Inflammatory macrophage treated with lipopolysaccharide for 4 hours (primary cell): Measurements from ENCODE around the gene TSSK6.
"Not testable (repeated sequence)": the region's sequence is repeated elsewhere in the genome, so short reads cannot be mapped to it uniquely, and the experiment has no call there.

ENCODE experiments used
- DNase-seq: peaks from one replicate; pipeline ENCODE4 v3.0.0-alpha.2; 2020

Gene TSSK6

DNA sequence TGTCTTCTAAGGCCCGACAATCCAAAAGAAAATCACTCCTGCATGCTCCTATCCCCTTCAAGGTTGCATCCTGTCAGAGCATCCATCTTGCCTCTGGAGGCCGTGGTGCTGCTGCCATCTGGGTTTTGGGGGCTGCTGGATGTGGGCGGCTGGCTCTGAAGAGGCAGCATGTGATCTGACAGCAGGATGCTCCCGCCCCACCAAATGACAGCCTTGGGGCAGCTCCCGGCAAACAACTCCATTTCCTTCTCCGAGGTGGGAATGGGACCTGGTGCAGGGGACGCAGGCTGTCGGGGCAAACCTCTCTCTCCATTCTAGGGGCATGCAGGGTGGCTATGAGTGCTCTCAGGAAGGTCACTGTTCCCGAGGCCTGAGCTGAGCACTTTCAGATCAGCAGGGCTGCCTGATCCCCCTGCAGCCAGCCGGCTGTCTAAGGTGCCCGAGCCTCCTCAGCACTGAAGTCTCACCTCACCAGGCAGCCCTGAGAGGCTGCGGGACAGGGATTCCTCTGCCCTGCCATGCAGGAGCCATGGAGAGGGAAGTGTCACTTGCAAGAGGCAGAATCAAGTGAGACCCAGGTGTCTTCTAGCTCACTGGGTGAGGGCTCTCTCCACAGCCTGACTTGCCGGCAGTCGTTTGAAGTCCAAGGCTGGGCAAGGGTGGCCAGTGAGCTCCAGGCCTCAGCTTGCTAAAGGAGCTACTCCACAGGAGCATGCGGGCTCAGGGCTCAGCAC lies 28.8 kb downstream of the TSSK6 start:
- DNase-seq, result no peak

DNA sequence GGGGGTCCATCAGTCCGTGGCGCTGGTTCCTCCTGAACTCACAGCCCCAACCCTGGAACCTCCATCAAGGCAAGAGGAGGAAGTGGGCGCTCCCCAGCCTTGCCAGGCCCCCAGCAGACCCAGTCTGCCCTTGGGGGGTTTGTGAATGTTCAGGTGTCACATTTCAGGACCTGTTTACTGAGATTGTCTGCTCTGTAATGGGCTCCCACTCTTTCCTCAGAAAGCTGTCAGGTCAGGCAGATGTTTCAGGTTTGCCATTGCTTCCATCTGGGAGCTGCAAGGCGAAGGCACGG lies 29.4 kb downstream of the TSSK6 start:
- DNase-seq, result no peak

DNA sequence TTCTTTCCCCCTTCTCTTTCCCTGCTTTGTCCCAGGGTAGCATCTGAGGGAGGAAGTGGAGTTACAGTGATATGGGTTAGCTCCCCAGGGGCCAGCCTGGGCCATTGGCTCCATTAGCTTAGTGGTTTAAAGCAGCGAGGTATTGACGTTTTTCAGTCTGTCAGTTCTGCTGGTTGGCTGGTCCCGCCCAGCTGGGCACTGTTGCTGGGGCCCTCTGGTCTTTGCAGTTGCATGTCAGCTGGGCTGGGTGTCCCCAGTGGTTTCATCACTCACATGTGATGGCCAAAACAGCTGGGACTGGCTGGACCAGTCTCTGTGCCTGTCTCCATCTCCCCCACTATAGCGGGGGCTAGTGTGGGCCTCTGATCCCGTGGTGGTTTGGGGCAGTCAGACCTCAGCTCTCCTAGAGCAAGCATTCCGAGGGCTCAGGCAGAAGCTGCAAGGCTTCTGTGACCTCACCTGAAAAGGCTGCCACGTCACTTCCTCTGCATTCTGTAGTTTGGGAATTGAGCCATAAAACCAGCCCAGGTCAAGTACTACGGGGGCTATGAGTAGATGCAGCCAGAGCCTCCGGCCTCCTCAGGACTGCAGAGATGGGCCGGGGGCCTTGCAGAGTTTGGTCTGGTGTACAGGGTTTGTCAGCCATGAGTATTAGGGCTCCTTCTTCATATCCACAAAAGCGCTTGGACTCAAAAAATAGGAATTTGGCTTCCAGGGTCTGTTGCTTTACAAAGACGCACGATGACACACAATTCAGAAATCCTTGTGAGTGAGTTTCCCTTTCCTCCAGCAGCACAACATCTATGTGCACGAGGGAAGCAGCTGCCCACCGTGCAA lies 30.0 kb downstream of the TSSK6 start:
- no peak for DNase-seq

DNA sequence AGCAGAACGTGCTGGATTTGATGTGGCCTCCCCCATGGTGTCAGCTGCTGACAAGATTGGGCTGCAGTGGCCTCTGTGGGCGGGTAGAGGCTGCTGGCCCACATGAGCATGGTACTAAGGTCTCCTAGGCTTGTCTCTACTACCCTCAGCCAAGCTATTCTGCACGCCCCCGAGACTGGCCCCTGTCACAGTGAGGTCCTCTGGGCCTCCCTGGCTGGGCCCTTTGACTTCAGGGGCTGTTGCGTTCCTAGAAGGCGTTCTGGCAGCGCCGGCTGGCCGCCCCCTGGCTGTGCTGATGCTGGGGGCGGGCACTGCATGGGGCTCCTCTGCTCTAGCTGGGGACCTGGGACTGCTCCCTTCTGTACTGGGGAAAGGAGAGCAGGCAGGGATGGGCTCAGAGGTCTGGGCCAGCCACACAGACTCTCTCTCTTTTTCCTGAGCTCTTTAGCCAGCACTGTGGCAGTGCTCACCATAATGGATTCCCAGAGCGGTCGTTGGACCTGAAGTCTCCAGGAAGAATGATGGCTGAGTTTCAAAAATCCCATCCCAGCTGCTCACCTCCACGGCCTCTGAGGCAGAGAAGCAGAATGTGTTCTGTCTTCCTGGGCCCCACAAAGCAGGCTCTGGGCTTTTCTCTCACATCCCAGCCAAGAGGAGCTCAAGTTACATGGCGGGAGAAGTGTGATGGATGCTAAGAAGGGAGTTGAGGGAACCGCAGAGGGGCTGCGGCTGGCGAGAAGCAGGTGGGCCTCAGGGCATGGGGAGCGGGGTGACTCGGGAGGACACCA lies 32.3 kb downstream of the TSSK6 start:
- no peak for DNase-seq

GRCh38 chr19:19480688-19481087 lies 34.7 kb downstream of the TSSK6 start:
- no peak for DNase-seq

- DNase-seq, result no peak
These were observed 37.5 kb downstream of the TSSK6 start for GRCh38 chr19:19477705-19478383.

GRCh38 chr19:19475849-19476828 lies 39.2 kb downstream of the TSSK6 start:
- DNase-seq, result peak; percentile 30

GRCh38 chr19:19475015-19475765 lies 40.2 kb downstream of the TSSK6 start:
- no peak for DNase-seq

DNA sequence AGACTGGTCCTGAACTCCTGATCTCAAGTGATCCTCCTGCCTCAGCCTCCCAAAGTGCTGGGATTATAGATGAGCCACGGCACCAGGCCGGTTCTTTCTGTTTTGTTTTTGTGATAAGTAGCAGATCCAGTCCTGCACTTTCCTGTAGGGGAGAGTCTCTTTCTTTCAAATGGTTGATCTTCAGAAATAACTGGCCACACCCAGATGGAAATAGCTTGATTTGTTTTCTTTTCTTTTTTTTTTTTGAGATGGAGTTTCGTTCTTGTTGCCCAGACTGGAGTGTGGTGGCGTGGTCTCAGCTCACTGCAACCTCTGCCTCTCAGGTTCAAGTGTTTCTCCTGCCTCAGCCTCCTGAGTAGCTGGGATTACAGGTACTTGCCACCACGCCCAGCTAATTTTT lies 43.2 kb downstream of the TSSK6 start:
- DNase-seq, result not testable (repeated sequence)

GRCh38 chr19:19471682-19472081 lies 43.7 kb downstream of the TSSK6 start:
- no peak for DNase-seq

DNA sequence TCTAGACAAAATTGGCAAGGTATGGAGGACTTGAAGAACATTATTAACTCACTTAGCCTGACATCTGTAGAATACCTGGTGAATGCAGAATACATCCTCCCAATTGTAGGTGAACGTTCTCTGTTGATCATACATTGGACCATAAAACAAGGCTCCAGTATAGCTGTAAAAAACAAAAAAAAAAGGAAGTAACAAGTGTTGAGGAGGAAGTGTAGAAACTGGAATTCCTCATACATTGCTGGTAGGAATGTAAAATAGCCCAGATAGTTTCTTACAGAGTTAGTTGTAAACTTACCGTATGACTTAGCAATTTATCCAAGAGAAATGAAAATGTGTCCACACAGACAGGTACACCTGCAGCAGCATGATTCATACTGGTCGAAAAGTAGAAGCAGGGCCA lies 44.8 kb downstream of the TSSK6 start:
- DNase-seq, result peak; percentile 55

DNA sequence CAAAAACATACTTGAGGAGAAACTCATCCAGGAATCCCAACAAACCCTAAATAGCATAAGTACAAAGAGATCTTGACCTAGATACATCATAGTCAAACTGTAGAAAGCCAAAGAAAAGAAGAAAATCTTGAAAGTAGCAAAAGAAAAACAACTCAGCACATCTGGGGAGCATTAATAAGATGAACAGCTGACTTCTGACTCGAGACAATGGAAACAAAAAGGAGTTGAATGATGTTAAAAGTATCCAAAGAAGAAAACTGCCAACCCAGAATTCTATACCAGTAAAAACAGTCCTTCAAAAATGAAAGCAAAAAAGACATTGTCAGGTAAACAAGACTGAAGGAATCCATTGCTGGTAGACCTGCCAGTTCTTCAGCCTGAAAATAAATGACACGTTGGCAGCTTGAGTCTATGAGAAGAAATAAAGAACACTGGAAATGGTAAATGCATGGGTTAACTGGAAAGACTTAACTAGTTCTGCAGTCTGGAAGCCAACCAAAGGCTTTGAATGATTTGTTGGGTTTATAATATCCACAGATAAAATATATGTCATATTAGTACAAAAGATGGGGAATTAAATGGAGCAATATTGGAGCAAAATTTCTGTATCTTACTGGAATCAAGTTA lies 46.8 kb downstream of the TSSK6 start:
- no peak for DNase-seq

GRCh38 chr19:19466201-19466600 lies 49.1 kb downstream of the TSSK6 start:
- DNase-seq, result no peak

DNA sequence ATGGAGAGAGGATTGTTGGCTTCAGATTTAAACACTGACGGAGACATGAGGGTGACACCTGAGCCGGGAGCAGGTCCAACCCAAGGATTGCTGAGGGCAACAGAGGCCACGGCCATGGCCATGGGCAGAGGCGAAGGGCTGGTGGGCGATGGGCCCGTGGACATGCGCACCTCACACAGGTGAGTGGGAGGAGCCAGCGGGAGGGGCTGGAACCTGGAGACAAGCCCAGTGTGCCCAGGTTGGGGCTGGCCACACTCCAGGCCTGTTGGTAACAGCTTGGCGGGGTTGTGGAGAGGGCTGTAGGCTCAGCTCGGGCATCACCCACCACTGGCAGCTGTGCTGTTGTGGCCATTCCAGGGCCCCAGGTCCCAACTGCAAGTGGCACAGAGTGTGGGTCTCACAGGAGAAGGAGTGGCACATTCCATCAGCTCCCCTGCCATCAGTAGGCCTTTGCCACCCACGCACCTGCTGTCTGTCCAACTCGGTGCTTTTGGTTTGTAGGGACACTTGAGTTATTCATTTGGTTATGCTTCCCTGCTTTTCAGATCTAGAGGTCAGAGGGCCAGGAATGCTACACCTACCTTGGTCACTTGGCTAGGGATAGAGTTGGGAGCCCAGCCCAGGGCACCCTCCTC lies 49.8 kb downstream of the TSSK6 start:
- no peak for DNase-seq

DNA sequence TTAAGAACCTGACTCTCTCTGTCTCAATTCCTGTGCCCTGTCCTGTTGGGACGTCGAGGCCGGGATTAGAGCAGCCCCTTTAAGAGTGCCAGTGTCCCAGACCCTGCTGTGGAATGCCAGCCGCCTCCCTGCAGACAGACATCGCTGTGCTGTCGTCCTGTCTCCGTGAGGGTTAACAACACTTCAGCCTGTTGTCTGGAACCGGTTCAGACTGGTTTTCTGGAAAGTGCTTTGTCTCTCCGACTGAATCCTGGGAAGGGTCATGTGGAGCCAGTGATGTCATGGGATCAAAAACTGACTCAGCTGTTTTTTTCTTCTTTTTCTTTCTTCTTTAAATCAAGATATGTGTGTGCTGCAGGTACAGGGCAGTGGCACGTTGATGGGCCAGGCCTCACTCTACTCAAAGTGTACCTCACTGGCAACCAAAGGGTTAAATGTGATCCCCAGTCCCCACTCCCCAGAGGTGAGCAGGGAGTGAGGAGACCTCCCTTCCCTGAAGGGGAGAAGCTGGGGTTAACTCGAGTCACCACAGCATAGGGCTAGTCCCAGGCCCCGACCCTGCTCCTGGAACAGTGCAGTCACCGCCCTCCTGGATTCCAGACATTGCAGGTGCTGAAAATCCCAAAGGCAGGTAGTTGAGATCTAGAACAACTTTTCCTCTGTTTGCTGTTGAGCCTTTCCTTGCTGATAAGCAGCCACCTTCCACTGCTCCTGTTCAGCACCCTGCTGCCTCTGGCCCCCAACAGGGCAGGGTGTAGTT lies 50.8 kb downstream of the TSSK6 start:
- DNase-seq, result no peak
